GM21529 (cell line): ENCODE data around the gene LRBA.
A peak's percentile ranks its signal among the peaks of the same experiment; 100 is the strongest.

Experiments
- ATAC-seq: cut with Tn5 transposase; IDR thresholded peaks from one replicate; pipeline ENCODE4 v1.9.1; 2021; ENCODE audit not compliant: unreplicated experiment

Gene LRBA

GRCh38 chr4:150890246-150890645 lies 124.8 kb downstream of the LRBA start:
- ATAC-seq, result no peak

GRCh38 chr4:150889306-150889705 lies 125.8 kb downstream of the LRBA start:
- no peak for ATAC-seq

GRCh38 chr4:150888625-150889024 lies 126.5 kb downstream of the LRBA start:
- no peak for ATAC-seq

- ATAC-seq, result no peak
These were observed 126.9 kb downstream of the LRBA start for GRCh38 chr4:150888217-150888616.

- ATAC-seq, result no peak
These were observed 128.5 kb downstream of the LRBA start for GRCh38 chr4:150886597-150886996.

- ATAC-seq, result no peak
These were observed 130.5 kb downstream of the LRBA start for GRCh38 chr4:150884625-150885024.

GRCh38 chr4:150875367-150875766 lies 139.7 kb downstream of the LRBA start:
- ATAC-seq, result no peak

- ATAC-seq, result no peak
These were observed 140.5 kb downstream of the LRBA start for GRCh38 chr4:150874338-150875226.

- ATAC-seq, result peak; percentile 93
These were observed 147.9 kb downstream of the LRBA start for GRCh38 chr4:150867148-150867547.

- ATAC-seq, result no peak
These were observed 151.6 kb downstream of the LRBA start for GRCh38 chr4:150863456-150863855.

- ATAC-seq, result no peak
These were observed 152.3 kb downstream of the LRBA start for GRCh38 chr4:150862829-150863228.

- ATAC-seq, result no peak
These were observed 155.6 kb downstream of the LRBA start for GRCh38 chr4:150859453-150859852.

GRCh38 chr4:150855981-150856510 lies 159.0 kb downstream of the LRBA start:
- no peak for ATAC-seq

GRCh38 chr4:150854600-150854999 lies 160.5 kb downstream of the LRBA start:
- ATAC-seq, result no peak

- no peak for ATAC-seq
These were observed 161.2 kb downstream of the LRBA start for GRCh38 chr4:150853882-150854281.

GRCh38 chr4:150852216-150852615 lies 162.9 kb downstream of the LRBA start:
- no peak for ATAC-seq

- ATAC-seq, result no peak
These were observed 166.1 kb downstream of the LRBA start for GRCh38 chr4:150849016-150849415.

GRCh38 chr4:150828159-150828558 lies 186.9 kb downstream of the LRBA start:
- ATAC-seq, result peak; percentile 97

- ATAC-seq, result no peak
These were observed 187.9 kb downstream of the LRBA start for GRCh38 chr4:150827226-150827625.

- no peak for ATAC-seq
These were observed 188.8 kb downstream of the LRBA start for GRCh38 chr4:150826306-150826705.

GRCh38 chr4:150822407-150822806 lies 192.7 kb downstream of the LRBA start:
- no peak for ATAC-seq

GRCh38 chr4:150821641-150822040 lies 193.4 kb downstream of the LRBA start:
- ATAC-seq, result no peak

GRCh38 chr4:150820409-150820808 lies 194.7 kb downstream of the LRBA start:
- no peak for ATAC-seq
